COLO668 (cell line): ENCODE results near the gene PIPOX.

Source experiments
- DNase-seq: peaks from one replicate; lab custom pipeline; 2025; ENCODE audit not compliant: unreplicated experiment; lab: John Stamatoyannopoulos, UW

Gene PIPOX

GRCh38 chr17:29046473-29046839 is 3.5 kb downstream of the PIPOX start:
- no peak for DNase-seq

- no peak for DNase-seq
Measured at GRCh38 chr17:29048440-29049368, 5.8 kb downstream of the PIPOX start.

- DNase-seq: no peak
Measured at GRCh38 chr17:29049541-29050145, 6.7 kb downstream of the PIPOX start.

- no peak for DNase-seq
Measured at GRCh38 chr17:29050176-29050575, 7.2 kb downstream of the PIPOX start.

GRCh38 chr17:29051194-29051593 is 8.3 kb downstream of the PIPOX start:
- DNase-seq: no peak

- DNase-seq: no peak
Measured at GRCh38 chr17:29051731-29052130, 8.8 kb downstream of the PIPOX start.

- no peak for DNase-seq
Measured at GRCh38 chr17:29054835-29055234, 11.9 kb downstream of the PIPOX start.

- DNase-seq: no peak
Measured at GRCh38 chr17:29057361-29057760, 14.4 kb downstream of the PIPOX start.

- DNase-seq: no peak
Measured at GRCh38 chr17:29058391-29058790, 15.4 kb downstream of the PIPOX start.

- no peak for DNase-seq
Measured at GRCh38 chr17:29059281-29059680, 16.3 kb downstream of the PIPOX start.

- no peak for DNase-seq
Measured at GRCh38 chr17:29060475-29060874, 17.5 kb downstream of the PIPOX start.

- DNase-seq: no peak
Measured at GRCh38 chr17:29061036-29061435, 18.1 kb downstream of the PIPOX start.

GRCh38 chr17:29062215-29062614 is 19.3 kb downstream of the PIPOX start:
- DNase-seq: no peak

- no peak for DNase-seq
Measured at GRCh38 chr17:29063992-29064391, 21.1 kb downstream of the PIPOX start.

- DNase-seq: no peak
Measured at GRCh38 chr17:29066047-29066446, 23.1 kb downstream of the PIPOX start.

GRCh38 chr17:29066606-29067005 is 23.7 kb downstream of the PIPOX start:
- DNase-seq: no peak

- DNase-seq: no peak
Measured at GRCh38 chr17:29068818-29069217, 25.9 kb downstream of the PIPOX start.

GRCh38 chr17:29069526-29070041 is 26.6 kb downstream of the PIPOX start:
- DNase-seq: no peak

- no peak for DNase-seq
Measured at GRCh38 chr17:29070308-29070707, 27.4 kb downstream of the PIPOX start.

GRCh38 chr17:29070781-29071180 is 27.8 kb downstream of the PIPOX start:
- no peak for DNase-seq

- DNase-seq: no peak
Measured at GRCh38 chr17:29071303-29071702, 28.4 kb downstream of the PIPOX start.

- DNase-seq: no peak
Measured at GRCh38 chr17:29073045-29073444, 30.1 kb downstream of the PIPOX start.
